ENCODE results near the gene RFESD. TPM values are rescaled to one million over a fixed set of nuclear protein-coding genes. Genes with fewer than 3 reads are reported as not detected.

RFESD gene
- total RNA-seq, 2 experiments from 2014 or later: 1.3 to 1.5 TPM

DNA sequence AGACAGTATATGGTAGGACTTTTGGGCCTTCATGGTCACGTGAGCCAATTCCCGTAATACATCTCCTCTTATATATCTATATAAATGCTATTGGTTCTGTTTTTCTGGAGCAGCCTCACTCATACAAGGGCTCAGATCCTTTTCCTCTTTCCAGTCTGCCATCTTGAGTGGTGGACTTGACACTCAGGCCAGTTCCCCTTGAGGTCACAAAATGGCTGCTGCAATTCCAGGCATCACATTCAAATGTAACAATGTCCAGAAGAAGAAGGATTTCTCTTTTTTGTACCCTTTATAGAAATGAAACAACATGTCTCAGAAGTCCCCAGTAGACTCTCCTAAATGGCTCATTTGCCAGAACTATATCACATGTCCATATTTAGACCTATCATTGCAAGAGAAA is 22.2 kb upstream of the RFESD start:
- no peak for DNase-seq

DNA sequence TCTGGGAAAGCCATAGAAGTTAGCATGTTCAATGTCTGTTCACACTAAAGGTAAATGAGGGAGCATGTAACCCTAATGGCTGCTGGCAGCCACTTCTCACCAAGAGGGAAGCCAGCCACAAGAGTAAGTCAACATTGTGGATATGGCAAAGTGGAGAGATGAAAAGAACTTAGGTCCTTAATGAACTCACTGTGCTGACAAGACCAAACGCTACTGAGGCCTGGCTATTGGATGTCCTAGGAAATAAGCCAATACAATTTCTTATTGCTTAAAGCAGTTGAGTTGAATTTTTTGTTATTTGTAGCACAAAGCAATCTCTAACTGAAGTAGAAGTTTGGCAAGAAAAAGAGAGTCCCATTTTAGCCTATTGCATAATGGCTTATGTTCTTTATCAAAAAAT is 19.9 kb upstream of the RFESD start:
- CTCF ChIA-PET: no interaction called here
- Histone ChIP-seq H3K27me3 (ENCODE audit: control insufficient read depth in 1 of 2, insufficient read depth in 2 of 2, low read length in 2 of 2) (no peaks in the 10 kb centered on the region), H3K27ac (ENCODE audit: low read depth in 1 of 2, low read length in 2 of 2) (no peak overlapping the region), H3K9me3 (ENCODE audit: control insufficient read depth in 1 of 2, insufficient read depth in 1 of 2, low read length in 2 of 2) (no peaks in the 10 kb centered on the region), H3K4me3 (ENCODE audit: low read length) (no peak overlapping the region), H3K36me3 (ENCODE audit: insufficient read depth, low read length) (no peaks in the 10 kb centered on the region), H3K4me1 (ENCODE audit: insufficient read depth, low read length) (peaks cover 34% of the 10 kb centered on the region)
- DNase-seq (no peak), ATAC-seq (ENCODE audit: poor library complexity) (no peak)
- Mint-ChIP-seq H3K9me3 (no peaks in the 10 kb centered on the region), H3K36me3 (ENCODE audit: low read depth) (no peaks in the 10 kb centered on the region), H3K4me1 (ENCODE audit: low read depth) (peaks cover 55% of the 10 kb centered on the region), H3K27me3 (no peaks in the 10 kb centered on the region), H3K27ac (no peak overlapping the region), H3K4me3 (no peak overlapping the region)
- TF ChIP-seq, protein P1, sequence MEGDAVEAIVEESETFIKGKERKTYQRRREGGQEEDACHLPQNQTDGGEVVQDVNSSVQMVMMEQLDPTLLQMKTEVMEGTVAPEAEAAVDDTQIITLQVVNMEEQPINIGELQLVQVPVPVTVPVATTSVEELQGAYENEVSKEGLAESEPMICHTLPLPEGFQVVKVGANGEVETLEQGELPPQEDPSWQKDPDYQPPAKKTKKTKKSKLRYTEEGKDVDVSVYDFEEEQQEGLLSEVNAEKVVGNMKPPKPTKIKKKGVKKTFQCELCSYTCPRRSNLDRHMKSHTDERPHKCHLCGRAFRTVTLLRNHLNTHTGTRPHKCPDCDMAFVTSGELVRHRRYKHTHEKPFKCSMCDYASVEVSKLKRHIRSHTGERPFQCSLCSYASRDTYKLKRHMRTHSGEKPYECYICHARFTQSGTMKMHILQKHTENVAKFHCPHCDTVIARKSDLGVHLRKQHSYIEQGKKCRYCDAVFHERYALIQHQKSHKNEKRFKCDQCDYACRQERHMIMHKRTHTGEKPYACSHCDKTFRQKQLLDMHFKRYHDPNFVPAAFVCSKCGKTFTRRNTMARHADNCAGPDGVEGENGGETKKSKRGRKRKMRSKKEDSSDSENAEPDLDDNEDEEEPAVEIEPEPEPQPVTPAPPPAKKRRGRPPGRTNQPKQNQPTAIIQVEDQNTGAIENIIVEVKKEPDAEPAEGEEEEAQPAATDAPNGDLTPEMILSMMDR (IDR thresholded peaks at IDR 0.05): no peak
- intact Hi-C loops (cut with DNase I, micrococcal nuclease): no loop called here
- POLR2A ChIA-PET: no interaction called here

More for the DNA sequence above, 22.2 kb upstream of the RFESD start:
- CTCF ChIA-PET: no interaction called here
- ATAC-seq (ENCODE audit: poor library complexity): no peak
- intact Hi-C loops (cut with DNase I, micrococcal nuclease): no loop called here
- Mint-ChIP-seq H3K4me3 (no peak overlapping the region), H3K27me3 (no peaks in the 10 kb centered on the region), H3K9me3 (no peaks in the 10 kb centered on the region), H3K36me3 (ENCODE audit: low read depth) (no peaks in the 10 kb centered on the region), H3K4me1 (ENCODE audit: low read depth) (peaks cover 50% of the 10 kb centered on the region), H3K27ac (no peak overlapping the region)
- H3K9me3 ChIP-seq (ENCODE audit: control insufficient read depth in 1 of 2, insufficient read depth in 1 of 2, low read length in 2 of 2): no peaks in the 10 kb centered on the region
- H3K36me3 ChIP-seq (ENCODE audit: insufficient read depth, low read length): no peaks in the 10 kb centered on the region
- H3K27ac ChIP-seq (ENCODE audit: low read depth in 1 of 2, low read length in 2 of 2): no peak overlapping the region
- H3K4me3 ChIP-seq (ENCODE audit: low read length): no peak overlapping the region
- POLR2A ChIA-PET: interaction anchor here (5.5 kb wide), 1 partner anchor 23 kb away, joined by 87 read pairs; the partner anchor contains the start of gene RFESD
- H3K4me1 ChIP-seq (ENCODE audit: insufficient read depth, low read length): peaks cover 39% of the 10 kb centered on the region
- H3K27me3 ChIP-seq (ENCODE audit: control insufficient read depth in 1 of 2, insufficient read depth in 2 of 2, low read length in 2 of 2): no peaks in the 10 kb centered on the region
- TF ChIP-seq, protein P1 (IDR thresholded peaks at IDR 0.05): no peak

DNA sequence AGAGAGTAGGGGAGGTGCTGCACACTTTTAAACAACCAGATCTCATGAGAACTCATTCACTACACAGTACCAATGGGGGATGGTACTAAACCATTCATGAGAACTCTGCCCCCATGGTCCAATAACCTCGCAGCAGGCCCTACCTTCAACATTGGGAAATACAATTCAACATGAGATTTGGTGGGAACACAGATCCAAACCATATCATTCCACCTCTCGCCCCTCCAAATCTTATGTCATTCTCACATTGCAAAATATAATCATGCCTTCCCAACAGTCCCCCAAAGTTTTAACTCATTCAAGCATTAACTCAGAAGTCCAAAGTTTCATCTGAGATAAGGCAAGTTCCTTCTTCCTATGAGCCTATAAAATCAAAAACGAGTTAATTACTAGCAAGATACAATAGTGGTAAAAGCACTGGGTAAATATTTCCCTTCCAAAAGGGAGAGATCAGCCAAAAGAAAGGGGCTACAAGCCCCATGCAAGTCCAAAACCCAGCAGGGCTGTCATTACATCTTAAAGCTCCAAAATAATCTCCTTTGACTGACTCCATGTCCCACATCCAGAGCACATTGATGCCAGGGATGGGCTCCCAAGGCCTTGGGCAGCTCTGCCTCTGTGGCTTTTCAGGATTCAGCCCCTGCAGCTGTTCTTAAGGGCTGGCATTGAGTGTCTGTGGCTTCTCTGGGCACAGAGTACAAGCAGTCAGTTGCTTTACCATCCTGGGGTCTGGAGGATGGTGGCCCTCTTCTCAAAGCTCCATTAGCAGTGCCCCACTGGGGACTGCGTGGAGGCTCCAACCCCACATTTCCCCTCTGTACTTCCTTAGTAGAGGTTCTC is 18.4 kb upstream of the RFESD start:
- Mint-ChIP-seq H3K27ac (no peak overlapping the region), H3K4me1 (ENCODE audit: low read depth) (peaks cover 50% of the 10 kb centered on the region), H3K9me3 (peaks cover 4% of the 10 kb centered on the region), H3K4me3 (no peak overlapping the region), H3K27me3 (no peaks in the 10 kb centered on the region), H3K36me3 (ENCODE audit: low read depth) (no peaks in the 10 kb centered on the region)
- ATAC-seq (ENCODE audit: poor library complexity) (no peak), DNase-seq (no peak)
- intact Hi-C loops (cut with DNase I, micrococcal nuclease): no loop called here
- ChIA-PET POLR2A (no interaction called here), CTCF (no interaction called here)
- Histone ChIP-seq H3K4me3 (ENCODE audit: low read length) (no peak overlapping the region), H3K27ac (ENCODE audit: low read depth in 1 of 2, low read length in 2 of 2) (no peak overlapping the region), H3K36me3 (ENCODE audit: insufficient read depth, low read length) (no peaks in the 10 kb centered on the region), H3K4me1 (ENCODE audit: insufficient read depth, low read length) (peaks cover 31% of the 10 kb centered on the region), H3K9me3 (ENCODE audit: control insufficient read depth in 1 of 2, insufficient read depth in 1 of 2, low read length in 2 of 2) (no peaks in the 10 kb centered on the region), H3K27me3 (ENCODE audit: control insufficient read depth in 1 of 2, insufficient read depth in 2 of 2, low read length in 2 of 2) (no peaks in the 10 kb centered on the region)
- TF ChIP-seq, protein P1 (IDR thresholded peaks at IDR 0.05): no peak

Data from CD4-positive, alpha-beta T cell (primary cell).